ENCODE results near the gene HIVEP3. TPM values are rescaled to one million over a fixed set of nuclear protein-coding genes. Genes with fewer than 3 reads are reported as not detected.

The HIVEP3 gene
- total RNA-seq, 1 experiment from 2014 or later, result 11.0 TPM

- no peaks in the 10 kb centered on the region for H4K20me1 ChIP-seq (ENCODE audit: insufficient read depth)
- no peak overlapping the region for H3K4me3 ChIP-seq
- no peak overlapping the region for H3K27ac ChIP-seq
- no peaks in the 10 kb centered on the region for H3K27me3 ChIP-seq (ENCODE audit: insufficient read depth, low read depth)
- no TSS peak for BruUV-seq (replicated peaks)
- no peaks in the 10 kb centered on the region for H3F3A ChIP-seq (ENCODE audit: insufficient read depth, low read depth)
- no peaks in the 10 kb centered on the region for H3K9me3 ChIP-seq (ENCODE audit: insufficient read depth, low read depth)
- DNase-seq, result no peak
- no peak overlapping the region for H3K4me2 ChIP-seq
- ChIA-PET CTCF (interaction anchor here (0.9 kb wide), 1 partner anchor 73 kb away, joined by 4 read pairs; no protein-coding TSS in a partner anchor), POLR2A (ENCODE audit: unreplicated experiment) (interaction anchor here (0.6 to 0.7 kb wide), 2 partner anchors 81 to 370 kb away, joined by 3 read pairs; no protein-coding TSS in a partner anchor)
- no peak overlapping the region for H2AFZ ChIP-seq
- no peaks in the 10 kb centered on the region for H3K4me1 ChIP-seq (replicated peaks; ENCODE audit: insufficient read depth)
- TF ChIP-seq CTCF (conservative IDR thresholded peaks at IDR 0.05), result no peak
- TF ChIP-seq EZH2 (IDR thresholded peaks at IDR 0.05; ENCODE audit: low read depth), result no peak
- intact Hi-C loops (cut with micrococcal nuclease; ENCODE audit: unreplicated experiment), result no loop called here
- no peaks in the 10 kb centered on the region for H3K79me2 ChIP-seq (ENCODE audit: low read depth)
- no peaks in the 10 kb centered on the region for H3K9me2 ChIP-seq (ENCODE audit: insufficient read depth)
- no peaks in the 10 kb centered on the region for H3K36me3 ChIP-seq (ENCODE audit: low read depth)
Measured at GRCh38 chr1:41652384-41653265, 266.1 kb downstream of the HIVEP3 start.

- H3F3A ChIP-seq (ENCODE audit: insufficient read depth, low read depth), result no peaks in the 10 kb centered on the region
- ChIA-PET POLR2A (ENCODE audit: unreplicated experiment) (interaction anchor here (0.7 kb wide), 1 partner anchor 78 kb away, joined by 6 read pairs; no protein-coding TSS in a partner anchor), CTCF (no interaction called here)
- no TSS peak for BruUV-seq (replicated peaks)
- no peaks in the 10 kb centered on the region for H4K20me1 ChIP-seq (ENCODE audit: insufficient read depth)
- no peak for DNase-seq
- no peaks in the 10 kb centered on the region for H3K36me3 ChIP-seq (ENCODE audit: low read depth)
- H3K4me3 ChIP-seq, result no peak overlapping the region
- intact Hi-C loops (cut with micrococcal nuclease; ENCODE audit: unreplicated experiment), result no loop called here
- TF ChIP-seq CTCF (conservative IDR thresholded peaks at IDR 0.05) (no peak), EZH2 (IDR thresholded peaks at IDR 0.05; ENCODE audit: low read depth) (no peak)
- no peaks in the 10 kb centered on the region for H3K9me2 ChIP-seq (ENCODE audit: insufficient read depth)
- no peaks in the 10 kb centered on the region for H3K27me3 ChIP-seq (ENCODE audit: insufficient read depth, low read depth)
- H3K27ac ChIP-seq, result no peak overlapping the region
- H3K79me2 ChIP-seq (ENCODE audit: low read depth), result no peaks in the 10 kb centered on the region
- H3K9me3 ChIP-seq (ENCODE audit: insufficient read depth, low read depth), result no peaks in the 10 kb centered on the region
- H3K4me1 ChIP-seq (replicated peaks; ENCODE audit: insufficient read depth), result no peaks in the 10 kb centered on the region
- no peak overlapping the region for H2AFZ ChIP-seq
- H3K4me2 ChIP-seq, result no peak overlapping the region
Measured at GRCh38 chr1:41650028-41650880, 268.5 kb downstream of the HIVEP3 start.

GRCh38 chr1:41649396-41650027 is 269.2 kb downstream of the HIVEP3 start:
- Histone ChIP-seq H3K4me1 (replicated peaks; ENCODE audit: insufficient read depth) (no peaks in the 10 kb centered on the region), H4K20me1 (ENCODE audit: insufficient read depth) (no peaks in the 10 kb centered on the region), H3F3A (ENCODE audit: insufficient read depth, low read depth) (no peaks in the 10 kb centered on the region), H2AFZ (no peak overlapping the region), H3K9me3 (ENCODE audit: insufficient read depth, low read depth) (no peaks in the 10 kb centered on the region), H3K27me3 (ENCODE audit: insufficient read depth, low read depth) (no peaks in the 10 kb centered on the region), H3K79me2 (ENCODE audit: low read depth) (no peaks in the 10 kb centered on the region), H3K9me2 (ENCODE audit: insufficient read depth) (no peaks in the 10 kb centered on the region), H3K4me2 (no peak overlapping the region), H3K4me3 (no peak overlapping the region), H3K27ac (no peak overlapping the region), H3K36me3 (ENCODE audit: low read depth) (no peaks in the 10 kb centered on the region)
- no peak for TF ChIP-seq EZH2 (IDR thresholded peaks at IDR 0.05; ENCODE audit: low read depth)
- BruUV-seq (replicated peaks), result no TSS peak
- DNase-seq, result no peak
- CTCF ChIA-PET, result no interaction called here
- POLR2A ChIA-PET (ENCODE audit: unreplicated experiment), result interaction anchor here (0.7 kb wide), 1 partner anchor 79 kb away, joined by 6 read pairs; no protein-coding TSS in a partner anchor
- intact Hi-C loops (cut with micrococcal nuclease; ENCODE audit: unreplicated experiment), result no loop called here
